ENCODE measurements around the gene RUFY2. TPM values are rescaled to one million over a fixed set of nuclear protein-coding genes. Genes with fewer than 3 reads are reported as not detected.
A peak's percentile ranks its signal among the peaks of the same experiment; 100 is the strongest.
"Not testable (repeated sequence)": the region's sequence is repeated elsewhere in the genome, so short reads cannot be mapped to it uniquely, and the experiment has no call there.

Gene RUFY2, protein sequence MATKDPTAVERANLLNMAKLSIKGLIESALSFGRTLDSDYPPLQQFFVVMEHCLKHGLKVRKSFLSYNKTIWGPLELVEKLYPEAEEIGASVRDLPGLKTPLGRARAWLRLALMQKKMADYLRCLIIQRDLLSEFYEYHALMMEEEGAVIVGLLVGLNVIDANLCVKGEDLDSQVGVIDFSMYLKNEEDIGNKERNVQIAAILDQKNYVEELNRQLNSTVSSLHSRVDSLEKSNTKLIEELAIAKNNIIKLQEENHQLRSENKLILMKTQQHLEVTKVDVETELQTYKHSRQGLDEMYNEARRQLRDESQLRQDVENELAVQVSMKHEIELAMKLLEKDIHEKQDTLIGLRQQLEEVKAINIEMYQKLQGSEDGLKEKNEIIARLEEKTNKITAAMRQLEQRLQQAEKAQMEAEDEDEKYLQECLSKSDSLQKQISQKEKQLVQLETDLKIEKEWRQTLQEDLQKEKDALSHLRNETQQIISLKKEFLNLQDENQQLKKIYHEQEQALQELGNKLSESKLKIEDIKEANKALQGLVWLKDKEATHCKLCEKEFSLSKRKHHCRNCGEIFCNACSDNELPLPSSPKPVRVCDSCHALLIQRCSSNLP
- polyA plus RNA-seq = 1 to 10 TPM; 4.7 to 9.2 (median 5.2) TPM

DNA sequence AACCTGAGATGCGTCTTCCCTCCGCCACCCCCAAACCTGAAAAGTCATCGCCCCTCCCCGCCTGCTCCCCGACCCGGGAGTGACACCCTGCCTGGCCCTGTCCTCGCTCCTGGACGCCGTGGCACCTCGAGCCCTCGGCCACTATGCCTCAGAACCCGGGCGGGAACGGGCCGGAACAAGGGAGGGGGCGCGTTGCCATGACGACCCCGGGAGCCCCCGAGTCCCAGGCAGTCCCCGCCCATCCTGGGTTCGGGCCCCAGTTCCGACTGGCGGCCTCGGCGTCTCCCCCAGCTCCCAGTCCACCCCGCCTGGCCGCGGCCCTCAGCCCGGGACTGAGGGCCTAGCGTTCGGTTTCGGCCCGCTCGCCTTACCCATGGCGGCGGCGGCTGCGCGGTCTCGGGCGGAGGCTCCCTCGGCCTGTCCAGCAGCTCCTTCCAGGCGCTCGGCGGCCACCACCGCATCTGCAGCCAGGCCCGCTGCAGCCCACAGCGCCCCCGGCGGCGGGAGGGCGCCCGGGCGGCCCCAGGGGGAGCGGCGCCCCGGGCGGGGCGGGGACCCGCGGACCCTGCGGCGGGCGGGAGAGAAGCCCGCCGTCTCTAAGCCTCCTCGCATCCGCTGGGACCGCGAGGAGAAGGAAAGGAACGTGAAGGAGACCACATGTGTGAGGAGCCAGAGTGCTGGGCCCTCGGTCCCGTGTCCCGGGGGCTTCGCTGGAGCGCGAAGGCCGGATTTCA, at the start of gene RUFY2:
Gene RUFY2 (minus strand): TSS at position 463 of the 734 bp plus-strand sequence. CDS start 88 bp downstream, at position 375.
- H3K27ac ChIP-seq (ENCODE audit: low read depth, low read length) = peak within 1 kb of the TSS; percentile 83
- 0 to 1% (median 0%) methylated on average over 61 to 79 of the region's 79 CpGs for WGBS, 3 donors

DNA sequence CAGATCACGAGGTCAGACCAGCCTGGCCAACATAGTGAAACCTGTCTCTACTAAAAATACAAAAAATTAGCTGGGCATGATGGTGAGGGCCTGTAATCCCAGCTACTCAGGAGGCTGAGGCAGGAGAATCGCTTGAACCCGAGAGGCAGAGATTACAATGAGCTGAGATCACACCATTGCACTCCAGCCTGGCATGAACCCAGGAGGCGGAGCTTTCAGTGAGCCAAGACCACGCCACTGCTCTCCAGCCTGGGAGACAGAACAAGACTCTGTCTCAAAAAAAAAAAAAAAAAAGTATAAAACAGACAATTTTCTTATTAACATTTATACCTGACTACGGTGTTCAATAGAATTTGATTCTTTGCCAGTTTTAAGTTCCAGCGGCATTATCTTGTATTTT, 42.6 kb upstream of the RUFY2 start:
- H3K27ac ChIP-seq (ENCODE audit: low read depth, low read length) = not testable (repeated sequence)
- WGBS, 3 donors = 69 to 78% (median 74%) methylated on average over 7 of the region's 7 CpGs

DNA sequence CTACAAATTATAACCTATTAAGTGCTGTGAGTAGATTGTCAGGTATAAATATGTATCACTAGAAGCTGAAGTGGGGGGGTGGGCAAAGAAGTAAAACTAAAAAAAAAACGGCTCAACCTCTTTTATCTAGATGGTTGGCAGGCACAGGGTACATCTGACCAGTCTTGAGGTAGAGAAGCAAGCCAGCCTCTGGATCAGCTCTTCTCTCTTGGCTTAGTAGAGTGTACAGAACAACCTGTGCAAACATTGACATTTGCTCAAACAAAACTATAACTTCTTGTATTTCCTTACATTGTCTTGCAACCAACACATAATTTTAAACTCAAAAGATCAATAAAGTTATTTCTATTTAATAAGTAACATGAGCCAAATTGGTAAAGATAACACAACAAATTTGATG, 39.1 kb upstream of the RUFY2 start:
- 28 to 96% (median 74%) methylated on average over 1 of the region's 1 CpG for WGBS, 3 donors
- no peak overlapping the region for H3K27ac ChIP-seq (ENCODE audit: low read depth, low read length)

DNA sequence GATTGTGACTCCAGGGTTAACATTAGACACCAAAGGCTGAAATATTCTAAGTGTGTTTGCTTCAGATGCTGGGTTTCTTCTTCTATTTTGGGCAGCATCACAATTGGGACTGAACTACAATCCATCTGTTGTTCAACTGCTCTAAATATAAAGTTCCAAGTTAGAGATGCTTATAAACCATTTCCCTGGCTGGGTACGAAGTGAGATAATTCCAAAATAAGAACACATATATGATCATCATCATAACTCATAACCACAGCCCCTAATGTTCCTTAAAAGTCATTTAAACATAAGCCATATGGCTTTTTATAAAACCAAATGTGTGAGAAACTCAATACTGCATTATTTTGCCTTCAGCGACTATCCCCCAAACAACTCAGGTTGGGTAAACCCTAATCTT, 35.9 kb upstream of the RUFY2 start:
- WGBS, 3 donors = 96 to 99% (median 98%) methylated on average over 2 of the region's 2 CpGs

DNA sequence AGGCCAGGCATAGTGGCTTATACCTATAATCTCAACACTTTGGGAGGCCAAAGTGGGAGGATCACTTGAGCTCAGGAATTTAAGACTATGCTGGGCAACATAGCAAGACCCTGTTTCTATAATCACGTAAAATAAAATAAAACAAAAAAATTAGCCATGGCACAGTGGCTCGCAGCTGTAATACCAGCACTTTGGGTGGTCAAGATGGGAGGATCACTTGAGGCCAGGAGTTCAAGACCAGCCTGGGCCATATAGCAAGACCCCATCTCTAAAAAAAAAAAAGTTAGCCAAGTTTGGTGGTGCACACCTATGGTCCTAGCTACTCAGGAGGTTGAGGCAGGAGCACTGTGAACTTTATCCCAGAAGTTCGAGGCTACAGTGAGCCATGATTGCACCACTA, 33.8 kb upstream of the RUFY2 start:
- 92 to 95% (median 94%) methylated on average over 3 of the region's 3 CpGs for WGBS, 3 donors
- no peak overlapping the region for H3K27ac ChIP-seq (ENCODE audit: low read depth, low read length)

More for the DNA sequence above, 35.9 kb upstream of the RUFY2 start:
- H3K27ac ChIP-seq (ENCODE audit: low read depth, low read length) = no peak overlapping the region

DNA sequence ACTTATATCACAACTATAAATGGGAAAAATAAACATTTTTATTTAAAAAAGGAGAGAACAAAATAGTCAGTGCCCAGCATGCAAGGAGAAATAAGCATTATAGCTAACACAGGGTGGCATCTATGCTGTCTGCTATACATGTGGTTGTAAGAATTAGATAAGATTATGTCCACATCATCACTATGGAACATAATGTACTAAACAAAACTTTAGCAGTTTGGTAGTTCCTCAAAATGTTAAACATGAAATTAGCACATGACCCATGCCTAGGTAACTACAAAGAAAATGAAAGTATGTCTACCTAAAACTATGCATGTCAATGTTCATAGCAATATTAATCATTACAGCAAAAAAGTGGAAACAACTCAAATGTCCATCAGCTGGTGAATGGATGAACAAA, 28.7 kb upstream of the RUFY2 start:
- H3K27ac ChIP-seq (ENCODE audit: low read depth, low read length) = no peak overlapping the region

DNA sequence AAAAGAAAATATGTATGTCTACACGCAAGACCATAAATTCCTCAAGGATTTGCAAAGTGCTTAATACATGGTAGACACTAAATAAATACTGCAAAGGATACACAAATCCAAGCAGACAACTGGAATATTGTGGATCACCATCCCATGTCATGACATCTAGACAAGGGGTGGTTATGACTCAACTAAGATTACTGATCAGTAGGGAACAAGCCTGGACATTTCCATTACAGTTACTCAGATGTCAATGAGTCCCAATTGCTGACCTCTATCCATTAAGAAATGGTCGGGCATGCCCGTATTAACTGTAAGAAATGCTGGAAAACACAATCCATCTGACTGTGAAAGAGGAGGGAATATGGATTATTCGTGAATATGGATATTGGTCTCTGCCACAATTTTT, 27.6 kb upstream of the RUFY2 start:
- WGBS, 3 donors = 96 to 97% (median 97%) methylated on average over 4 of the region's 4 CpGs

DNA sequence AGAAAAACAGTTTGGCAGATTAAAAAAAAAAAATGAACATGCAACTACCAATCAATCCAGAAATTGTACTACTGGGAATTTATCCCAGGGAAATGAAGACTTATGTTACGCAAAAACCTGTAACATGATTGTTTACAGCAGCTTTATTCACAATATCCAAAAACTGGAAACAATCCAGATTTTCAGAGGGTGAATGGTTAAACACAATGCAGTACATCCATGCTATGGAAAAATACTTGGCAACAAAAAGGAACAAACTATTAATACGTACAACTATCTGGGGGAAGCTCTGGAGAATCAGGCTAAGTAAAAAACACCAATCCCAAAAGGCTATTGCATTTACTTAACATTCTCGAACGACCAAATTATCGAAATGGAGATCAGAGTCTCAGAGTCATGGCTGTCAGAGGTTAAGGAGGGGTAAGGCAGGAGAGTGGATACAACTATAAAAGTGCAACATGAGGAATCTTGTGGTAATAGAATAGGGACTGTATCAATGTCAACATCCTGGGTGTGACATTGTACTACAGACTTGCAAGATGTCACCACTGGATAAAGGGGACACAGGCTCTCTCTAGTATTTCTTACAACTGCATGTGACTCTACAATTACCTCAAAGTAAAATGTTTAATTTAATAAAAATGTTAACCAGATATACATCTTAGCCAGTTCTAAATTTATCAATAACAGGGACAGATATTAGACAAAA, 21.5 kb upstream of the RUFY2 start:
- no peak overlapping the region for H3K27ac ChIP-seq (ENCODE audit: low read depth, low read length)
- 86 to 89% (median 89%) methylated on average over 5 of the region's 5 CpGs for WGBS, 3 donors

More for the DNA sequence above, 27.6 kb upstream of the RUFY2 start:
- H3K27ac ChIP-seq (ENCODE audit: low read depth, low read length) = no peak overlapping the region

DNA sequence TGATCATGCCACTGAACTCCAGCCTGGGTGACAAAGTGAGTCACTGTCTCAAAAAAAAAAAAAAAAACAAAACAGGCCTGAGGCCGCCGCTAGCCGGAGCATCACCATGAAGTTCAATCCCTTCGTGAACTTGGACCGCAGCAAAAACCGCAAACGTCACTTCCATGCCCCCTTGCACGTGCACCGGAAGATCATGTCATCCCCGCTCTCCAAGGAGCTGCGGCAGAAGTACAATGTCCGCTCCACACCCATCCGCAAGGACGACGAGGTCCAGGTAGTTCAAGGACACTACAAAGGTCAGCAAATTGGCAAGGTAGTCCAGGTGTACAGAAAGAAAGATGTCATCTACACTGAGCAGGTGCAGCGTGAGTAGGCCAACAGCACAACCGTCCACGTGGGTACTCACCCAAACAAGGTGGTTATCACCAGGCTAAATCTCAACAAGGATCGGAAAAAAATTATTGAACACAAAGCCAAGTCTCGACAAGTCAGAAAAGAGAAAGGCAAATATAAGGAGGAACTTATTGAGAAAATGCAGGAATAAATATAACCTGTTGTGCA, 17.5 kb upstream of the RUFY2 start:
- WGBS, 3 donors = 91 to 94% (median 91%) methylated on average over 20 of the region's 20 CpGs

DNA sequence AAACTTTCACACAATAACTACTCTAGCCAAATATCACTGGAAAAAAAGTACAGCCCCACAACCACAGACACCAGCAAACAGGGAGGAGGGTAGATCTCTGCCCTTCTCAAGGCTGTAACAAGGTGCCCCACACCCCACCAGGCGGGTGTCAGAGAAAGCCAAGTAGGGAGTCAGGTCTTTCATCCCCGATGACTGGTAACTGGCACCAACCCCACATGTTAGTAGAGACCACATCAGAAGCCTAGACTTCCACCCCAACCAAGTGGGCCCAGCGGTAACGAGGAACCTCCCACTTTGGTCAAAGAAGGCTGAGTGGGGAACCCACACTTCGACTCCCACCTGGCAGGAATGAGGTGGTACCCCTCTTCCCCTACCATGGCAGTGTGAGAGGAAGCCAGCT, 16.4 kb upstream of the RUFY2 start:
- no peak overlapping the region for H3K27ac ChIP-seq (ENCODE audit: low read depth, low read length)
- WGBS, 3 donors = 81 to 85% (median 85%) methylated on average over 5 of the region's 5 CpGs

More for the DNA sequence above, 17.5 kb upstream of the RUFY2 start:
- no peak overlapping the region for H3K27ac ChIP-seq (ENCODE audit: low read depth, low read length)

DNA sequence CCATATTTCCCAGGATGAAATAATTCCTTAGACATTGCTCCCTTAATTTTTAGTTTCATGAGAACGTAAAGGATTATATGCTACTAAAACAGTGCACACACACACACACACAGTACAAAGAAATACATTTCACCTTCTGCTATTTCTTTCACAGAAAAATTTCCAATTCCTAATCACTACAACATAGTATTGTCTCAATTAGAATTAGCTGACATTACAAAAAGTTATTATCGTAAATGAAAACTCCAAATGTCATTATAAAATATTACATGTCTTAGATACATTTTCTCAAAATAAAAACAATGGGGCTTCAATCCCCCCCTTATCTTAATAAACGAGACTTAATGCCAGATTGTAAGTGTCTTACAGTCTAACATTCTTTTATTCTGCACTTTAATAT, 12.3 kb upstream of the RUFY2 start:
- 85 to 96% (median 96%) methylated on average over 3 of the region's 3 CpGs for WGBS, 3 donors
- no peak overlapping the region for H3K27ac ChIP-seq (ENCODE audit: low read depth, low read length)

DNA sequence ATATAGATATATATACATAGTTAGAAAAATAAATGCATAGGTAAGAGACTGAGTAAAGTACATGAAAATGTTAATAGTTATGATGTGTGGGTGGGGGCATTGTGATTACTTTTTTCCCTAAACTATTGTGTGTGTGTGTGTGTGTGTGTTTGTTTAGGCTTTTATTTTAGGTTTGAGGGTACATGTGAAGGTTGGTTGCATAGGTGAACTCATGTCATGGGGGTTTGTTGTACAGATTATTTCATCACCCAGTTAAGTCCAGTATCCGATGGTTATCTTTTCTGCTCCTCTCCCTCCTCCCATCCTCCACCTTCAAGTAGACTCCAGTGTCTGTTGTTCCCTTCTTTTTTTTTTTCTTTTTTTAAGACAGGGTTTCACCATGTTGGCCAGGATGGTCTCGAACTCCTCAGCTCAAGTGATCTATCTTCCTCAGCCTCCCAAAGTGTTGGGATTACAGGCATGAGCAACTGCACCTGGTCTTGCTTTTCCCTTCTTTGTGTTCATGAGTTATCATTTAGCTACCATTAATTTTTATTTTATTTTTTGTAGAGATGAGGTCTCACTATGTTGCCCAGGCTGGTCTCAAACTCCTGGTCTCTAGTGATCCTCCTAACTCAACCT, 1.9 kb upstream of the RUFY2 start:
- 90 to 96% (median 91%) methylated on average over 2 of the region's 2 CpGs for WGBS, 3 donors
- H3K27ac ChIP-seq (ENCODE audit: low read depth, low read length) = no peak overlapping the region

DNA sequence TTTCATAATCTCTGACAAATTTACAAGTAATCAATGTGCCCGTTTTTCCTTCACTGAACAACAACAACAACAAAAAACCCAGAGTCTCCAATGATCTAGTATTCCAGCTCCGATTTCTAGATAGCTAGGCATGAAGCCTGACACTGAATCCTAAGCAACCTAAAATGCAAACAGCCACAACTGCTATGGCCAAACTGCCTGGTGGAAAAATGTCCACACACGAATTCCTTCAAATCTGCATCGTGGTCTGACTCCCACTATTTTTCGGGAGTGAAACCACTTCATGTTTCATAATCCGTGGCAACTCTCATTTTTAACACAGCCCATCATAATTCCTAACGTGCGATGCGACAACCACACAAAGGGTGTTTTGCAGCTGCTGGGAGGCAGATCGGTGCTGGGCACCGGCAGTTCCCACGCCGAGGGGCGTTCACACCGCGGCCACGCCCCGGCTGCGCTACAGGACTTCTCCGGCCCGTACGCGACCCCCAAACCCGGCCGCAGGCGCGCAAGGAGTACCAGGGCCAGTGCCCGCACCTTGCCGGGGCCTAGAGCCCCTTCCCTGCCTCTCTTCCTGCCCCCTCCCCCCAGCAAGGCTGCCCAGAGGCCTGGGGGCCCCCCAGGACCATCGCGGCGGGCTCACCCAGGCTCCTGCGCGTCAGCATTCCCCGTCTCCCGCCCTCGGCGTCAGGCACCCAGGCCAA, 814 bp downstream of the RUFY2 start:
- peak overlapping the region; percentile 60 for H3K27ac ChIP-seq (ENCODE audit: low read depth, low read length)
- WGBS, 3 donors = 1 to 2% (median 1%) methylated on average over 35 to 38 of the region's 38 CpGs

DNA sequence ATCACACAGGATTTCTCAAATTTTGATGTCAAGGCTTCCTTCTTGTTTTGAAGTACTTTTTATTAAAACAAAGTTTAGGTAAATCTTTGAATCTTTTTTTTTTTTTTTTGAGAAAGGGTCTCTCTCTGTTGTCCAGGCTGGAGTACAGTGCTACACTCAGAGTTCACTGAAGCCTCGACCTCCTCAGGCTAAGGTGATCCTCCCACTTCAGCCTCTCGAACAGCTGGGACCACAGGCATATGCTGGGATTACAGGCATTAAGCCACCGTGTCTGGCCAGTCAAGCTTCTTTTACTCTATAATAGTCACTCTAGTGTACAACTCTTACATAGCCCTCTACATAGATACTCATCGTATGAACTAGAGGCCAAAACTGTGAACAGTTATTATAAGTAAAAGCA, 3.4 kb downstream of the RUFY2 start:
- 83 to 90% (median 84%) methylated on average over 4 of the region's 4 CpGs for WGBS, 3 donors
- no peak overlapping the region for H3K27ac ChIP-seq (ENCODE audit: low read depth, low read length)

DNA sequence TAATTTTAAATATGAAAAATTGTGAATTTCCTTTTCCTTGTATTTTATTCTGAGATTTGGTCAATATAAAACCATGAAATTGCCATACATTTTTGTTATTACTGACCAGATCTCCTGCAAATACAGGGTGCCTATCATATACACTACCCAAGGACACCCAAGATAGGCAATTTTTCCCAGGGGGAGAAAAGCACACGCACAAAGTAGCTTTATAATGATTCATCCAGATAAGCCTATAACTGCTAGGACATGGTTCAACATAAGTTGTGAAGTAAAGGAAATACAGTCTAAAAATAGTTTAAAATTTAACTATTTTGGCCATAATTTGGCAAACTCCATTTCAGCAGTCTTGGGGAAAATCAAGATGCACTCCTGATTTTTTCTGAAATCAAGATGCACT, 4.8 kb downstream of the RUFY2 start:
- no peak overlapping the region for H3K27ac ChIP-seq (ENCODE audit: low read depth, low read length)
- 54 to 67% (median 67%) methylated on average over 1 of the region's 1 CpG for WGBS, 3 donors

DNA sequence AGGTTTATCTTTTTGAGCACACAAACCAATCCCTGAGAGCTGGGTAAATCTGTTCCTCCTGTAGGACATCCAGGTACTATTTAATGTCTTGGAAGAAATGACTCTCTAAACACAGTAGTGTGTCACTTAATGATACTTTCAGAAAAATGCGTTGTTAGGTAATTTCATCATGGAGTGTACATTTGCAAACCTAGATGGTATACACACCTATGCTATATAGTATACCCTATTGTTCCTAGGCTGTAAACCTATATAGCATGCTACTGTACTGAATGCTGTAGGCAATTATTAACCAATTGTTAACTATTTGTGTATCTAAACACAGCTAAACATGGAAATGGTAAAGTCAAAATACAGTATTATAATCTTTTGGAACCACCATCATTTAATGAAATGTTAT, 10.1 kb downstream of the RUFY2 start:
- H3K27ac ChIP-seq (ENCODE audit: low read depth, low read length) = no peak overlapping the region
- 89 to 98% (median 98%) methylated on average over 1 of the region's 1 CpG for WGBS, 3 donors

DNA sequence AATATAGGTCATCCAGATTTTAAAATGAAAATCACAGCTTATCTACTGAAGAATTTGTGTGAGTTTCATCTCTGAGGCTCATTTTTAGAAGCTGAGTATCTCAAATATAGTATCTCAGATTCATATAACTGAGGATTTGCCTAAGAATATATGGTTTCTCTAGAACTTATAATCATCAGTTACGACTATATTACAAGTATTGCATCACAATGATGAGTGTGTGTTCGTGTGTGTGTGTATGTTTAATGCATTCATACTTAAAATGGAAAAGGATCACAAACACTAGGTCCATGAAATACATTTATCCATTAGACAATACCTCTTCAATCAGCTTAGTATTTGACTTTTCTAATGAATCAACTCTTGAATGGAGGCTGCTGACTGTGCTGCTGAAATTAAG, 21.3 kb downstream of the RUFY2 start:
- 82 to 87% (median 83%) methylated on average over 2 of the region's 2 CpGs for WGBS, 3 donors

More for the DNA sequence above, 21.3 kb downstream of the RUFY2 start:
- H3K27ac ChIP-seq (ENCODE audit: low read depth, low read length) = no peak overlapping the region

Data from adipose tissue (tissue), 3 donors.